DND-41 (cell line): ENCODE data around the gene TFAP2A.

Experiments
- EZH2 ChIP-seq: IDR thresholded peaks from 3 replicates; pipeline ENCODE4 v1.6.1; 2012; ENCODE audit warnings: borderline replicate concordance, low read depth, mild to moderate bottlenecking, moderate library complexity, low read length, inconsistent platforms; ENCODE audit not compliant: severe bottlenecking
- TF ChIP-seq, protein P1 (sequence below): IDR thresholded peaks from 2 replicates; pipeline ENCODE4 v1.5.1; 2012; ENCODE audit warnings: borderline replicate concordance, low read length, moderate library complexity, mild to moderate bottlenecking; ENCODE audit not compliant: poor library complexity, severe bottlenecking; ENCODE audit errors: extremely low read depth

DNA sequence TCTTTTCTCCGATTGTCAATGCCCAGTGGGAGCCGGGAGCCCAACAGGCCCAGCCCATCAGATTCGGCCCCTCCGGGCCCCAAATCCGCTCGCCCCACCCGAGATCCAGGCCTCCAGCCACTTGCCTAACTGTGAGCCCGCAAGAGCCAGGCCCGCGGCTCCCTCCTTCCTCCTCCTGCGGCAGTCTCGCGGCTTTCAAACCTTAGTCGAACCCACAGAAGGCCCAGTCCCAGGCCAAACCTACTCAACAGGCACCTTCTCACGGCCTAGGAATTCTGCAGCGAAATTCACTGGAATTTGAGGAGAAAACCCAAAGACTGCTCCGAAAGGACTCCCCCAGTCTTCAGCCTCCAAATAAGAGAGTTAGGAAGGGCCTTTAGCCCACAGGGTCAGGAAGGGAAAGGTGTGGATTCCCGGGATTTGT lies 2.8 kb upstream of the TFAP2A start:
- TF ChIP-seq, protein P1, sequence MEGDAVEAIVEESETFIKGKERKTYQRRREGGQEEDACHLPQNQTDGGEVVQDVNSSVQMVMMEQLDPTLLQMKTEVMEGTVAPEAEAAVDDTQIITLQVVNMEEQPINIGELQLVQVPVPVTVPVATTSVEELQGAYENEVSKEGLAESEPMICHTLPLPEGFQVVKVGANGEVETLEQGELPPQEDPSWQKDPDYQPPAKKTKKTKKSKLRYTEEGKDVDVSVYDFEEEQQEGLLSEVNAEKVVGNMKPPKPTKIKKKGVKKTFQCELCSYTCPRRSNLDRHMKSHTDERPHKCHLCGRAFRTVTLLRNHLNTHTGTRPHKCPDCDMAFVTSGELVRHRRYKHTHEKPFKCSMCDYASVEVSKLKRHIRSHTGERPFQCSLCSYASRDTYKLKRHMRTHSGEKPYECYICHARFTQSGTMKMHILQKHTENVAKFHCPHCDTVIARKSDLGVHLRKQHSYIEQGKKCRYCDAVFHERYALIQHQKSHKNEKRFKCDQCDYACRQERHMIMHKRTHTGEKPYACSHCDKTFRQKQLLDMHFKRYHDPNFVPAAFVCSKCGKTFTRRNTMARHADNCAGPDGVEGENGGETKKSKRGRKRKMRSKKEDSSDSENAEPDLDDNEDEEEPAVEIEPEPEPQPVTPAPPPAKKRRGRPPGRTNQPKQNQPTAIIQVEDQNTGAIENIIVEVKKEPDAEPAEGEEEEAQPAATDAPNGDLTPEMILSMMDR: no peak
- no peak for TF ChIP-seq EZH2
